ENCODE measurements around the gene ASCL3.
"Not testable (repeated sequence)": the region's sequence is repeated elsewhere in the genome, so short reads cannot be mapped to it uniquely, and the experiment has no call there.

The ASCL3 gene

GRCh38 chr11:8911029-8911823 is 31.6 kb downstream of the ASCL3 start, which contains the start of gene AKIP1:
TSS of gene AKIP1 (plus strand) at chr11:8911189. CDS start at chr11:8911450, 261 bp downstream.
- in situ Hi-C loops (cut with MboI; ENCODE audit: low sequenced_read_pairs) = no loop called here

GRCh38 chr11:8910649-8911026 is 32.2 kb downstream of the ASCL3 start:
- in situ Hi-C loops (cut with MboI; ENCODE audit: low sequenced_read_pairs) = no loop called here

- in situ Hi-C loops (cut with MboI; ENCODE audit: low sequenced_read_pairs) = no loop called here
Measured at GRCh38 chr11:8908099-8908498, 34.7 kb downstream of the ASCL3 start.

GRCh38 chr11:8907116-8907515 is 35.7 kb downstream of the ASCL3 start:
- in situ Hi-C loops (cut with MboI; ENCODE audit: low sequenced_read_pairs) = no loop called here

GRCh38 chr11:8905528-8906165 is 37.2 kb downstream of the ASCL3 start:
- in situ Hi-C loops (cut with MboI; ENCODE audit: low sequenced_read_pairs) = no loop called here

GRCh38 chr11:8899119-8899753 is 43.6 kb downstream of the ASCL3 start:
- in situ Hi-C loops (cut with MboI; ENCODE audit: low sequenced_read_pairs) = no loop called here

- in situ Hi-C loops (cut with MboI; ENCODE audit: low sequenced_read_pairs) = not testable (repeated sequence)
Measured at GRCh38 chr11:8891185-8891584, 51.6 kb downstream of the ASCL3 start.

Data from HL-60/S4 treated with retinoic acid at 250 ng/mL for 4 days and 3 days (cell line).